ENCODE measurements around the gene NLRP3.
"Not testable (repeated sequence)": the region's sequence is repeated elsewhere in the genome, so short reads cannot be mapped to it uniquely, and the experiment has no call there.

Gene NLRP3

DNA sequence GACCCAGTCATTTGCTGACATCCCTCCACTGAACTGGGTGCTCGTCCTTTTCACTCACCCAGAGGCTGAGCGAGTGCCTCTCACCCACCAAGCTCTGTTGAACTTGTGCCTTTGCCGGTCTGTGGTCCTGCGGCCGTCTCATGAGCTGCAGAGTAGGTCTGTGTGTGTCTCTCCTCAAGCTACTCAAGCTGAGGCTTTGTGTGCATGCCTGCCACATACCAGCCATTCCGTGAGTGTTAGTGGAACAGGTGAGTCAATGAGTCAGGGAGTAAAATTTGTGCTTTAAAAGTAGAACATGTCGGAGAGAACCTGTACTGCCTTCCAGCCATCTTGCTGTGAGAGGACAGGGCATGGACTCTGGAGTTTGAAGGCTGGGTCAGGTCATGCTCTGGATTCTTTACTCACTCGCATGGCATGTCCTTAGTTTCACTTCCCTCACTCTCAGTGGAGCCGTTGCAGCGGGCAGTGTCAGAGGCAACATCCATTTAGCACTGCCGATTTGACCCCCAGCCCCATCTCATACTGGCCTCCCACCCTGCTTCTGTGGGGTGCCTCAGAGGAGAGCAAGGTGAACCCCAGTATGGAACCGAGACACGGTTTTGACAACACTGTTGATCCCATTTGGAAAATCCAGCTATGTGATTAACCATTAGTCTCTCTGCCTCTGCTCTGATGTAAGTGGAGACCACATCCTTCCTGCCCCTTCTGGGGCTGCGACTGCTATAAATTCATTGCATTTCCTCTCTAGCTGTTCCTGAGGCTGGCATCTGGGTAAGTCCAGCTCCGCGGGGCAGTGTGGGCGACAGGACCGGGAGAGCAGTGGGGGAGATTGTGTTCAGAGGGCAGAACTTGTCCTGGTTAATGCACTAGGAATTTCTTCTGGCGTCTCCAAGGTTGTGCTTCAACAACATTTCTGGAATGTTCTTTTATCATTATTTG, at the start of gene NLRP3:
TSS of gene NLRP3 (plus strand) at position 751 of the 939 bp plus-strand sequence. CDS start 2,628 bp downstream, outside the sequence.
- DNase-seq (ENCODE audit: low read depth in 1 of 2, low spot score in 1 of 2), result peak in 1 of 2 donors; percentile 12

- DNase-seq (ENCODE audit: low read depth in 1 of 2, low spot score in 1 of 2), result not testable (repeated sequence)
Measured at GRCh38 chr1:247366345-247366744, 49.6 kb upstream of the NLRP3 start.

DNA sequence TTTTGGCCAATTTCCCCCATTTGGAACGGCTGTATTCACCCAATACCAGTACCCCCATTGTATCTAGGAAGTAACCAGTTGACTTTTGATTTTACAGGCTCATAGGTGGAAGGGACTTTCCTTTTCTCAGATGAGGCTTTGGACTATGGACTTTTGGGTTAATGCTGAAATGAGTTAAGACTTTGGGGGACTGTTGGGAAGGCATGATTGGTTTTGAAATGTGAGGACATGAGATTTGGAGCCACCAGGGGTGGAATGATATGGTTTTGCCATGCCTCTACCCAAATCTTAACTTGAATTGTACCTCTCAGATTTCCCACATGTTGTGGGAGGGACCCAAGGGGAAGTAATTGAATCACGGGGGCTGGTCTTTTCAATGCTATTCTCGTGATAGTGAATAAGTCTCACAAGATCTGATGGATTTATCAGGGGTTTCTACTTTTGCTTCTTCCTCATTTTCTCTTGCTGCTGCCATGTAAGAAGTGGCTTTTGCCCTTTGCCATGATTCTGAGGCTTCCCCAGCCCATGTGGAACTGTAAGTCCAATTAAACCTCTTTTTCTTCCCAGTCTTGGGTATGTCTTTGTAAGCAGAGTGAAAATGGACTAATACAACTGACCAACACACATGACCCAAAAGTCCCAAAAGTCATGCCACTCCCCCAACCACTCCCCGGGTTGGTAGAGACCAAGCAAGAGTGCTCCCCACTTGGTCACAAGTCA, 48.9 kb upstream of the NLRP3 start:
- DNase-seq (ENCODE audit: low read depth in 1 of 2, low spot score in 1 of 2), result no peak

- no peak for DNase-seq (ENCODE audit: low read depth in 1 of 2, low spot score in 1 of 2)
Measured at GRCh38 chr1:247367786-247368422, 48.1 kb upstream of the NLRP3 start.

GRCh38 chr1:247368490-247369145, 47.4 kb upstream of the NLRP3 start:
- no peak for DNase-seq (ENCODE audit: low read depth in 1 of 2, low spot score in 1 of 2)

DNA sequence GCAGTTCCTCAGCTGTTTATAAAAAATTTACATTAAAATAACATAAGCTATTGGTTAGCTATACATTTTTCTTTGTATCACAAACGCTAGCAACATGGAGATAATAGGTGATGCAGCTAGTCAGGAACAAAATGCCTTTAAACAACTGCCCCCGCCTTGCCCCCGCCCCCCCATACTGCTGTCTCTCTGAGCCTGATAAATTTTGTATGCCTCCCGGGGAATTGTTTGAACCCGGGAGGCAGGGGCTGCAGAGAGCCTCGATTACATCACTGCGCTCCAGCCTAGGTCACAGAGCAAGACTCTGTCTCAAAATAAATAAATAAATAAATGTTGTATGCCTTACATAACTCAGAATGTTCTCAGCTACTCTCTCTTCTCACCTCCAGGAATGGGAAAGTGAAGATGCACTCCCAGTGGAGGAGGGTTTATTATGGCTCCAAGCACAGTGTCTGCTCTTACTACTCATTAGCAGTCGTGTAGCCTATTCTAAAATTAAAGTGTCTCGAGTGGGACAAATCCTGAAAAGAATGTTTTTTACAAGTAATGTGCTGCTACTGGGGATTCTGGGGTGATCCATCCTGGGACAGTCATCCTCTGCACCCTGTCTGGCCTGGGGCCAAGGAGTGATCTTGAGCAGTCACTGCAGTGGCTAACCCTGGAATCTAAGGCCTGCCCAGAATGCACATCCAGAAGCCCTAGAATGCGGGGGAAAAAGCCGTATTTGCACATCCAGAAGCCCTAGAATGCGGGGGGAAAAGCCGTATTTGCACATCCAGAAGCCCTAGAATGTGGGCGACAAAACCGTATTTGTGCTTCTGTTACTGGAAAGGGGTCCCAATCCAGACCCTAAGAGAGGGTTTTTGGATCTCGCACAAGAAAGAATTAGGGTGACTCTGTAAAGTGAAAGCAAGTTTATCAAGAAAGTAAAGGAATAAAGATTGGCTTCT, 44.9 kb upstream of the NLRP3 start:
- DNase-seq (ENCODE audit: low read depth in 1 of 2, low spot score in 1 of 2), result no peak

DNA sequence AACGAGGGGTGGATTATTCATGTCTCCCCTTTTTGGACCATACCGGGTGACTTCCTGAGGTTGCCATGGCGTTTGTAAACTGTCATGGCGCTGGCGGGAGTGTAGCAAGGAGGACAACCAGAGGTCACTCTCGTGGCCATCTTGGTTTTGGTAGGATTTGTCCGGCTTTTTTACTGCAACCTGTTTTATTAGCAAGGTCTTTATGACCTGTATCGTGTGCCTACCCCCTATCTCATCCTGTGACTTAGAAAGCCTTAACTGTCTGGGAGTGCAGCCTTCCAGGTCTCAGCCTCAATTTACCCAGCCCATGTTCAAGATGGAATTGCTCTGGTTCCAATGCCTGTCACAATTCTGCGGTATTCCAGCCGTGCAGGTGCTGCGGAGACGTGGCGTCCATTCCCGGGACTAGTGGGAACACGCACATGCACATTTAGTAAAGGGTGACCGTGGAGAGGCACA, 44.1 kb upstream of the NLRP3 start:
- DNase-seq (ENCODE audit: low read depth in 1 of 2, low spot score in 1 of 2), result no peak

- DNase-seq (ENCODE audit: low read depth in 1 of 2, low spot score in 1 of 2), result peak; percentile 18 to 30
Measured at GRCh38 chr1:247373721-247374141, 42.2 kb upstream of the NLRP3 start.

- DNase-seq (ENCODE audit: low read depth in 1 of 2, low spot score in 1 of 2), result not testable (repeated sequence)
Measured at GRCh38 chr1:247374651-247375334, 41.2 kb upstream of the NLRP3 start.

DNA sequence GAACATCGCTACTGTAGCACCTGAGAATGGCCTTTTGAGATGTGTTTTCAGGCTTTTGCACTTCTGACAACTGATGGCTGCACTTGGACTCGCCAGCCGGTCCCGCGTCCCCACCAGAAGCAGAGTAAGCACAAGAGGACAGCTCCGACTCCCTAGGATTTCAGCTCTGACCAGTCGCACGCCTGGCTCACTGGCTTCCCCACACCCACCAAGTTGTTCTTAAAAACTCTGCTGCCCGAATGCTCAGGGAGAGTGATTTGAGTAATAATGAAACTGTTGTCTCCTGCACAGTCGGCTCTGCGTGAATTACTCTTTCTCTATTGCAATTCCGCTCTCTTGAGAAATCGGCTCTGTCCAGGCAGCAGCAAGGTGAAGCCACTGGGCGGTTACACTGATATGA, 40.2 kb upstream of the NLRP3 start:
- no peak for DNase-seq (ENCODE audit: low read depth in 1 of 2, low spot score in 1 of 2)

DNA sequence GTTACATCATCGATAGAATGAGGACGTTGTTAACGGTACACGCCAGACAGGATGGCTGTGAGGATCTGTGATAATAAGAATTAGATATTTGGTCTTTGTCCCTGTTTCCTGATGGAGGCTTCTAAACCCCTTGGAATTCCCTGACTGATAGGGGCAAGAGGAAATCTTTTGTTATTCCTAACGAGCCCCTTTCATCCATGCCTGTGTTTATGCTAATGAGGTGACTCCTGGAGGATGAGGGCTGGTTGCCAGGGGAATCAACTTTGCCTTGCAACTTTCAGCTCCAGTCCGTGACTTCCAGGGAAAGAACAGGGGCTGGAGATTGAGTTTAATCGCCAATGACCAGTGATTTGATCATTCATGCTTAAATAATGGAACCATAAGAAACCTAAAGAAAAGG, 39.3 kb upstream of the NLRP3 start:
- no peak for DNase-seq (ENCODE audit: low read depth in 1 of 2, low spot score in 1 of 2)

DNA sequence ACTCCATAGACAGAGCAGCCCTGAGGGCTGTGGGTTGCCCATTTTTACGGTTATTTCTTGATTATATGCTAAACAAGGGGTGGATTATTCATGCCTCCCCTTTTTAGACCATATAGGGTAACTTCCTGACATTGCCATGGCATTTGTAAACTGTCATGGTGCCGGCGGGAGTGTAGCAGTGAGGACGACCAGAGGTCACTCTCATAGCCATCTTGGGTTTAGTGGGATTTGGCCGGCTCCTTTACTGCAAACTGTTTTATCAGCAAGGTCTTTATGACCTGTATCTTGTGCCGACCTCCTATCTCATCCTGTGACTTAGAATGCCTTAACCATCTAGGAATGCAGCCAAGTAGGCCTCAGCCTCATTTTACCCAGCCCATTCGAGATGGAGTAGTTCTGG, 38.3 kb upstream of the NLRP3 start:
- not testable (repeated sequence) for DNase-seq (ENCODE audit: low read depth in 1 of 2, low spot score in 1 of 2)

DNA sequence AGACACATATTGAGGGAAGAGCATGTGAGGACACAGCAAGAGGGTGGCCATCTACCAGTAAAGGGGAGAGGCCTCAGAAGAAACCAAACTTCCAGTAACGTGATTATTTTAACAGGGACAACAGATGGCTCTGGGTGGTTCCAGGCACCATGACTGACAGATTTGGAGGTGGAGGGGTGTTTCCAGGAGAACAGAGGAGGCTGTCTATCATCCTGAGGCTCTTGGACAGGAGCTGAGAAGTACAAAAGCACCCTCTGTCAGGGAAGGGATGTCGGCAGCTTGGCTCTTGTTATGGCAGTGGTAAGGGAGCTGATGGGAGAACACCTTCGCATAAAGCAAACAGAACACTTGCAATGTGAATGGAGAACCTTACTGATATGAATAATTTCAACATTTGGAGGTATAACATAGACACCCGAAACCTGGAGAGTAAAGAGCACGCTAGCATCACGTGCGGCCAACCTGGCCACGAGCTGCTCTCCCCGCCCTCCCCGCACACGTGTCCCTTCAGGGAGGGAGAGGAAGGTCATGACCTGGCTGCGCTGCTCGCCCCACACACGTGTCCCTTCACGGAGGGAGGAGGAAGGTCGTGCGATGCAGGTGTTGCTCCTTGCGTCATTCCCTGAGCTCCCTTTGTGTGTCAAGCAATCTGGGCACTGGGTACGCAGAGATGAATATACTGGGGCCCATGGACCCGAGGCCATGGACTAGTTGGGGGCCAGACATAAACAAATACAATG, 37.5 kb upstream of the NLRP3 start:
- no peak for DNase-seq (ENCODE audit: low read depth in 1 of 2, low spot score in 1 of 2)

GRCh38 chr1:247385283-247385682, 30.7 kb upstream of the NLRP3 start:
- no peak for DNase-seq (ENCODE audit: low read depth in 1 of 2, low spot score in 1 of 2)

DNA sequence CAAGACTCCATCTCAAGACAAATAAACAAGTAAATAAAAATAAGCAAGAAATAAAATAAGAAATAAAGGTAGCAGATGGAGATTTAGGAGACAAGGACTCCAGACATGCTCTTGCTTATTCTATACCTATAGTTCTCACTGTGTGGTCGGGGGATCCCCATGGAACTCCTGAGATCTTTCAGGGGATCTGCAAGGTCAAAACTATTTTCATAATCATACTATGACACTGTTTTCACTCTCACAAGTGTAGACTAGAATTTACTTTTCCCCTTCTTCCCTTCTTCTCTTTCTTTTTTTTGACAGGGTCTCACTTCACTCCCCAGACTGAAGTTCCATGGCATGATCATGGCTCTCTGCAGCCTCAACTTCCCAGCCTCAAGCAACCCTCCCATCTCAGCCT, 29.8 kb upstream of the NLRP3 start:
- DNase-seq (ENCODE audit: low read depth in 1 of 2, low spot score in 1 of 2), result no peak

DNA sequence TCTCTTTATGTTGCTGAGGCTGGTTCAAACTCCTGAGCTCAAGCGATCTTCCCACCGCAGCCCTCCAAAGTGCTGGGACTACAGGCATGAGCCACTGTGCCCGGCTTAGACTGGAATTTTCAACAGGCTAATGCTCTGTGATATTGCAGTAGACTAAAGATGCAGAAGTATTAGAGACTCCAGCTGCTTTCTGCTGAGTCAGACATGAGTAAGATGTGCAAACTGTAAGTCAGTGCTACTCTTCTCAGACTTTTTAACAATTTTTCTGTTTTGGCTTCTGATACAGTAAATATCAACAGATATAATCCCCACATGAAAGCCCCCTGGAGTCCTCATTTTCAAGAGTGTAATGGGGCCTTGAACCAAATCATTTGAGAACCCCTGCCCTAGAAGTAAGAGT, 29.3 kb upstream of the NLRP3 start:
- no peak for DNase-seq (ENCODE audit: low read depth in 1 of 2, low spot score in 1 of 2)

DNA sequence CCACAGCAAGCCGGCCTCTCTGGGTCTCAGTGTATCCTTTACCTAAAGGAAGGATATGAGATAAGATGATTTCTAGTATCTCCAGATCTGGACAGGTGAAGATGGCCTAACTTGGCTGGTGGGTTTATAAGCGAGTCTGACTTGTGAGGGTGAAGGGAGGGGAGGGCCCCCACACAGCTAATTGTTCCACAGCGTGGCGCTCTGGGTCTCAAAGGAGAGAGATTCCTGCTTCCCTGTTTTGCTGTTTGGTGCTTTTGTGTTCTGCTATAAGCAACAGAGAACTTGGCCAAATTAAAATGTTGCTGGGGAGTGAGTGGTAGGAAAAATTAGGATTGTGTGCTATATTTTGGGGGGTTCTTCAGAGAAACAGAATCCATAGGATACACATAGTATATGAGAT, 28.9 kb upstream of the NLRP3 start:
- no peak for DNase-seq (ENCODE audit: low read depth in 1 of 2, low spot score in 1 of 2)

DNA sequence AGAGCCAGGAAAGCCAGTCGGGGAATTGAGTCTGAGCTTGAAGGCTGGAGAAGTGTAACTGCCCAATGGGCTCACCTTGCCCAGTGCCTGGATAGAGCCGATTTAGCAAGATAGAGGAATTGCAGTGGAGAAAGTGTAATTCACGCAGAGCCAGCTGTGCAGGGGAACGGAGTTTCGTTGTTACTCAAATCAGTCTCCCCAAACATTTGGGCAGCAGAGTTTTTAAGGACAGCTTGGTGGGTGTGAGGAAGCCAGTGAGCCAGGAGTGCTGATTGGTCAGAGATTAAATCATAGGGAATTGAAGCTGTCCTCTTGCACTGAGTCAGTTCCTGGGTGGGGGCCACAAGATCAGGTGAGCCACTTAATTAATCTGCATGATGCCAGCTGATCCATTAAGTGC, 28.4 kb upstream of the NLRP3 start:
- DNase-seq (ENCODE audit: low read depth in 1 of 2, low spot score in 1 of 2), result no peak

Measured in activated T-helper 1 cell treated with anti-CD3 and anti-CD28 coated beads, Interleukin-2, amount 50 U/mL, for 16 hours (primary cell).